LNCaP clone FGC (cell line): ENCODE data around the gene OPRL1.

Experiments used
- DNase-seq: peaks from one replicate; pipeline ENCODE4 v3.0.0-alpha.2; 2011; ENCODE audit warnings: low read depth
- H3K4me3 ChIP-seq: 2 replicates; pipeline ENCODE4 v1.5.1; 2011; ENCODE audit warnings: mild to moderate bottlenecking, low read depth, low read length, control low read depth
- TF ChIP-seq, protein P1 (sequence below): IDR thresholded peaks from 2 replicates; pipeline ENCODE4 v1.5.1; 2012; ENCODE audit warnings: mild to moderate bottlenecking; ENCODE audit not compliant: control insufficient read depth, insufficient read depth; ENCODE audit errors: extremely low read depth

OPRL1 gene

DNA sequence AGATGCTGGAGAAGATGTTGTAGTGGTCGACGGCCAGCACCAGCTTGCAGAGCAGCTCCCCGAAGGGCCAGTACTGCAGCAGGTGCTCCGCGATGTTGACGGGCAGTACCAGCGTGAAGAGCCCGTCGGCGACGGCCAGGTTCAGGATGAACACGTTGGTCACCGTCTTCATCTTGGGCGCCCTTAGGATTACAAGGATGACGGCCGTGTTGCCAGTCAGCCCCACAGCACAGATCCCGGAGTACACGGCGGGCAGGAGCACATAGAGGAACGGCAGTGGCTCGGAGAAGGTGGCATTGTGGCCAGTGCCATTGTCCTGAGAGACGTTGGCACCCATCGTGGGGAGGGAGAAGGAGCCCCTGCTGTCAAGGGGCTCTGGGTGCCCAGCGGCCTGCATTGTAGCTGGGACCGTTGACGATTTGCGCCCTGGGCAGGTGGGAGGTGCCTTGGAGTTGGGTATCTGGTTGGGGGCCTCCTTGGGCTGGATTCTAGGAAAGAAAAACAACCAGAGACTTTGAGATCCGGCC lies 26.6 kb downstream of the OPRL1 start:
- no peak overlapping the region for H3K4me3 ChIP-seq
- TF ChIP-seq, protein P1, sequence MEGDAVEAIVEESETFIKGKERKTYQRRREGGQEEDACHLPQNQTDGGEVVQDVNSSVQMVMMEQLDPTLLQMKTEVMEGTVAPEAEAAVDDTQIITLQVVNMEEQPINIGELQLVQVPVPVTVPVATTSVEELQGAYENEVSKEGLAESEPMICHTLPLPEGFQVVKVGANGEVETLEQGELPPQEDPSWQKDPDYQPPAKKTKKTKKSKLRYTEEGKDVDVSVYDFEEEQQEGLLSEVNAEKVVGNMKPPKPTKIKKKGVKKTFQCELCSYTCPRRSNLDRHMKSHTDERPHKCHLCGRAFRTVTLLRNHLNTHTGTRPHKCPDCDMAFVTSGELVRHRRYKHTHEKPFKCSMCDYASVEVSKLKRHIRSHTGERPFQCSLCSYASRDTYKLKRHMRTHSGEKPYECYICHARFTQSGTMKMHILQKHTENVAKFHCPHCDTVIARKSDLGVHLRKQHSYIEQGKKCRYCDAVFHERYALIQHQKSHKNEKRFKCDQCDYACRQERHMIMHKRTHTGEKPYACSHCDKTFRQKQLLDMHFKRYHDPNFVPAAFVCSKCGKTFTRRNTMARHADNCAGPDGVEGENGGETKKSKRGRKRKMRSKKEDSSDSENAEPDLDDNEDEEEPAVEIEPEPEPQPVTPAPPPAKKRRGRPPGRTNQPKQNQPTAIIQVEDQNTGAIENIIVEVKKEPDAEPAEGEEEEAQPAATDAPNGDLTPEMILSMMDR = no peak

DNA sequence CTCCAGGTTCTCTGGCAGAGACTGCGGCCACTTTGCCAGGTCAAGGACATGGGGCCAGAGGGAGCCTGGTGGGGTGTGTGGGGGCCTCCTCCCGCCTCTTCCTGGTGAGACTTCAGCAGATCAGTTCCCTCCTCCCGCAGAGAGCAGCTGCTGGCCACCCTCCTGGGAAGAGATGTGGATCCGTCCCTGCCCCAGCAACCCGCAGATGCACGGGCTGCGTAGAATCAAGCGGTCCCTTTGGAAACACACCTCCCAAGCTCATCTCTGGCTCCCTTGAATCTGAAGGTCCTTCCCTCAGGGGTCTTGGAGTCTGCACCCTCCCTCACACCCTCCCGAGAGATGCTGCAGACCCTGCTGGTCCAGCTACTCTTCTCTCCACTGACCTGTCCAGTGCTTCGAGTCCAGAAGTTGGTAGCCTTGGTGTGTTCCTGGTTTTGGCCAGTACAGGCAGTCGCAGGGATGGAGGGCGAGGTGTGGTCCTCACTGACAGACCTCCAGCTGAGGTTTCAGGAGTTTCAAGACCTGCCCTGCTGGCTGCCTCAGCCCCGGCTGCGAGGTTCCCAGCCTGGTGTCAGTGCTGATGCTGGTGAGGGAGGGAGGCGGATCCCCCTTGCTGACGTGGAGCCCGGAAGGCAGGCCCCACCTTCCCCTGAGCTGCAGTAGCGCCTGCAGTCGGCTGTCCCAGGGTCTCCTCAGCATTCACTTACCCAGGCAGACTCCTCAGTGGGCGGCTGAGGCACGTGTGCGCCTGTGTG lies 27.3 kb downstream of the OPRL1 start, which contains the start of gene NPBWR2:
TSS of gene NPBWR2 (minus strand) at position 585 of the 755 bp plus-strand sequence. CDS start 734 bp downstream, outside the sequence.
- TF ChIP-seq, protein P1 = no peak
- no peak for DNase-seq
- H3K4me3 ChIP-seq = no peak within 1 kb of the TSS

More for the DNA sequence above, 26.6 kb downstream of the OPRL1 start:
- no peak for DNase-seq

DNA sequence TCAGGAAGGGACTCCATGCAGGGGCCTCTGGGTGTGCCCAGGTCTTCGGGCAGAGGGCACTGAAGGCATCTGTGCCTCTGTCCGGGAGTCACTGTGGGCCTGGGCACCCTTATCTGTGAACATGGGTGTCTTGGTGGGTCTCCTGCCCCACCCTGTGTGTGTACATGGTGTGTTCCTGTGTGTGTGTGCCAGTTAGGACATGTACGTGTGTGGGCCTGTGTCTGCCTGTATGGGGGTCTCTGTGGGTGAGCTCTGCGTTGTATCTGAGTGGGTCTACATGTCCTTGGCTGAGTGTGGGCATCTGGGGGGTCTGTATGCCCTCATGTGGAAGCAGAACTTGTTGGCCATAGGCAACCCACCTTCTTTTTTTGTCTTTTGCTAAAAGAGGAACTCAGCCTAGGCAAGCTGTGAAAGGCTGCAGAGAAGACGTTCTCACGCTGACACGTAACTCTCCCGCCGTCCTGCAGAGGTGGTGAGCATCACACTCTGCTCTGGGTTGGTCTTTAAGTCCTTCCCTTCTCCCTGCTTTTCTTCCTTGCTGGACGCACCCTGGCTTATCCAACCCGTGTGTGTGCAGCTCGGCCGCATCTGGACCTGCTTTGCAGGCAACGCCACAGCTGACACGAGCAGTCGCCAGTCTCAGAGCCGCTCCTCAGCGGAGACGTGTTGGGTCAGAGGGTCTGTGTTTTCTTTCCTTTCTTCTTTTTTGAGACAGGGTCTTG lies 28.0 kb downstream of the OPRL1 start:
- H3K4me3 ChIP-seq = no peak overlapping the region
- TF ChIP-seq, protein P1 = no peak
- DNase-seq = no peak

DNA sequence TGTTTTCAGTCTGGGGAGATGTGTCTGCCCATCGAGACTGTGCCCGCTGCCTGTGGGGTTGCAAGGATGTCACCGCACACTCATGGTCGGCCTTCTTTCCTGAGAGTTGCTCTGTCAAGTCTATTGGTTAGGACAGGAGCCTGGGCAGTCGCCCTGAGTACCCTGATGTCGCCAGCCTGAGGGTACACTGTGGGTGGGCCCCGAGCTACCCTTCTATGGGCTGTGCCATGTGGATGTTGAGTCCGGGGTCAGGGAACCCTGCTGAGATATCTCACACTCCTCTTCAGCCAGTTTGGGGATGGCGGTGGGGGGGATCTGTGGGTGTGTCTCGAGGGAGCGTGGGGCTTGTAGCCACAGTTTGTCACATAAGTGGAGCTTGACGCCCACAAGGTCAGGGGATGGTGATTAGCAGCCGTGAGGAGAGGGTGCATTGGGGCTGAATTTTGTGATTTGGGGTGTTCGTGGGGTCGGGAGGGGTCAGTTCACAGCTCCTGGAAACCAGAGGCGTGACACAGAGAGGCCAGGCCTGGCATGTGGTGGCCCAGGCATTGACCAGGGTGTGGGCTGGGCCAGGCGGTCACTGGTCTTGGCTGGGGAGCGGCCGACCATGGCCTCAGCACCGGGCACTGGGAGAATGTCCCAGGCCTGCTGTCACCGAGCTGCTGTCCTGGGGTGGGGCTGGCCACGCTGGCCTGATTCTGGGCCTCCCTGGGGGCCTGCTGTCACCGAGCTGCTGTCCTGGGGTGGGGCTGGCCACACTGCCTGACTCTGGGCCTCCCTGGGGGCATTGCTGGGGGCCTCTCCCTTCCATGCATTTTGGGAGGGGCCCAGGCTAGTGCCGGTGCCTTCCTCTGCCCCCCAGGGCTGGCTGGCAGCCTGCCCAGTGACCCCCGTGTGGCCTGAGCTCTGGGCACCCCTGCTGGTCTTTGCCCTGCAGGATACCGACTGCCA lies 29.1 kb downstream of the OPRL1 start:
- DNase-seq = no peak
- TF ChIP-seq, protein P1 = no peak
- H3K4me3 ChIP-seq = no peak overlapping the region

DNA sequence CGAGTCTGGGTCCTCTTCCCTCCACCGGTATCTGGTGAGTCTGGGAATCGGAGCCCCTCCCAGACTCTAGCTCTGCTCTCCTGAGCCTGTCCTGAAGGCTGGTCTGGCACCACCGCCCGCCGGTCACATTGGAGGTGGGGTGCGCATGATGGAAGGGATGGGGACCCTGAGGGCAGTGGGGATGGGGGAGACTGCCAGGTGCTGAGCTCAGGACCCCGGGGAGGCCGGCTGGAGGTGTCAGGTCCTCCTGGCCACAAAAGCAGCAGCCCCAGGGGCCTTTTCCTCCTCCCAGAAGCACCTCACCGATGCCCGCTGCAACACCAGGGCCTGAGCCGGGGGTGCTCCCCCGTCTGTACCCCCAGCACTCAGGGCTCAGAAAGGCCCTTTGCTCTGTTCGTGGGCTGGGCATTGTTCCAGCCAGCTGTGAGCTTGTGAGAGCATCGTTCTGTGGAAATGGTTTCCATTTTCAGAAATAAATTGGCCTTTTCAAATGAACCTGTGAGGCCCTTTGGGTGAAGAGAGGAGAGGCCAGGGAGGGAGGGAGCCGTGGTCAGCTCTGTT lies 30.0 kb downstream of the OPRL1 start:
- H3K4me3 ChIP-seq = no peak overlapping the region
- TF ChIP-seq, protein P1 = no peak
- no peak for DNase-seq
